SK-N-SH (cell line): ENCODE results near the gene ZNF827. TPM values are rescaled to one million over a fixed set of nuclear protein-coding genes. Genes with fewer than 3 reads are reported as not detected.
A peak's percentile ranks its signal among the peaks of the same experiment; 100 is the strongest.

ENCODE experiments used
- CTCF ChIA-PET: fragments of 300-600, 350-600 bp; formaldehyde crosslinking; extraction: SDS; loops from one replicate; lab custom pipeline; 2021; lab: Yijun Ruan, JAX
- POLR2A ChIA-PET: fragments of 350-600 bp; sonication (Branson Sonifier 250); formaldehyde crosslinking; extraction: SDS; loops from one replicate; lab custom pipeline; 2020; ENCODE audit warnings: antibody characterized with exemption, inconsistent platforms; lab: Yijun Ruan, JAX
- DNase-seq: peaks from one replicate; pipeline ENCODE4 v3.0.0; 2012
- H2AFZ ChIP-seq: fragments of 200-600 bp; sonication (generic); 2 replicates; pipeline ENCODE4 v1.8.1; 2016; ENCODE audit warnings: antibody characterized with exemption, mild to moderate bottlenecking, low read depth
- H3F3A ChIP-seq: fragments of 200-600 bp; sonication (generic); replicated peaks from 2 replicates; pipeline ENCODE3; 2016; ENCODE audit warnings: antibody characterized with exemption, mild to moderate bottlenecking; ENCODE audit not compliant: insufficient read depth
- H3K27ac ChIP-seq, 2 experiments: fragments of 200-500 bp in 1 of 2; fragments of 200-600 bp in 1 of 2; sonication (Bioruptor generic) in 1 of 2; sonication (generic), shearing (Covaris generic) in 1 of 2; 2 replicates each; pipeline versions ENCODE4 v1.5.1 to v1.6.1; 2014 to 2016; ENCODE audit warnings: low read depth in 2 of 2, inconsistent platforms in 1 of 2, low read length in 1 of 2, mild to moderate bottlenecking in 1 of 2, mixed read lengths in 1 of 2
- H3K27me3 ChIP-seq: fragments of 200-600 bp; sonication (generic), shearing (Covaris generic); 2 replicates; pipeline ENCODE4 v1.6.1; 2016; ENCODE audit warnings: mixed run types; ENCODE audit not compliant: insufficient read depth
- H3K36me3 ChIP-seq, 2 experiments: fragments of 200-500 bp in 1 of 2; fragments of 200-600 bp in 1 of 2; sonication (Bioruptor generic) in 1 of 2; sonication (generic) in 1 of 2; replicated peaks in 1 of 2; 2 replicates each; pipeline versions ENCODE3 to v1.5.1; 2014 to 2016; ENCODE audit warnings: low read length in 1 of 2, mild to moderate bottlenecking in 1 of 2; ENCODE audit not compliant: insufficient read depth in 2 of 2, control insufficient read depth in 1 of 2
- H3K4me1 ChIP-seq, 2 experiments: fragments of 200-500 bp in 1 of 2; fragments of 200-600 bp in 1 of 2; sonication (Bioruptor generic) in 1 of 2; sonication (generic), shearing (Covaris generic) in 1 of 2; 2 replicates each; pipeline versions ENCODE4 v1.5.1 to v1.6.1; 2014 to 2016; ENCODE audit warnings: low read depth in 1 of 2, low read length in 1 of 2, mixed run types in 1 of 2; ENCODE audit not compliant: insufficient read depth in 2 of 2, control insufficient read depth in 1 of 2
- H3K4me2 ChIP-seq: fragments of 200-600 bp; sonication (generic), shearing (Covaris generic); 2 replicates; pipeline ENCODE4 v1.6.1; 2017; ENCODE audit warnings: mixed run types
- H3K4me3 ChIP-seq, 2 experiments: fragments of 200-500 bp in 1 of 2; fragments of 200-600 bp in 1 of 2; sonication (Bioruptor generic) in 1 of 2; sonication (generic), shearing (Covaris generic) in 1 of 2; 2 replicates each; pipeline versions ENCODE4 v1.5.1 to v1.8.1; 2014 to 2016; ENCODE audit warnings: low read depth in 2 of 2, inconsistent platforms in 1 of 2, low read length in 1 of 2, mild to moderate bottlenecking in 1 of 2, mixed read lengths in 1 of 2, moderate library complexity in 1 of 2
- H3K79me2 ChIP-seq: fragments of 200-600 bp; sonication (generic); 2 replicates; pipeline ENCODE4 v1.8.1; 2017; ENCODE audit warnings: mild to moderate bottlenecking; ENCODE audit not compliant: insufficient read depth
- H3K9ac ChIP-seq: fragments of 200-600 bp; sonication (generic); 2 replicates; pipeline ENCODE4 v1.6.1; 2017; ENCODE audit warnings: mixed run types
- H3K9me2 ChIP-seq: fragments of 200-600 bp; sonication (generic); 2 replicates; pipeline ENCODE4 v1.6.1; 2017; ENCODE audit warnings: mixed run types
- H3K9me3 ChIP-seq: fragments of 200-600 bp; sonication (generic); 2 replicates; pipeline ENCODE4 v1.6.1; 2017; ENCODE audit warnings: mixed run types, mild to moderate bottlenecking, moderate library complexity
- H4K20me1 ChIP-seq: fragments of 200-600 bp; sonication (generic); 2 replicates; pipeline ENCODE4 v1.6.1; 2017; ENCODE audit warnings: mild to moderate bottlenecking, mixed run types; ENCODE audit not compliant: insufficient read depth
- EP300 ChIP-seq, 2 experiments: IDR thresholded peaks; 2 replicates each; pipeline versions ENCODE4 v1.4.0 to v1.6.1; 2012; ENCODE audit warnings: borderline replicate concordance in 1 of 2, low read depth in 1 of 2, low read length in 1 of 2
- FOSL2 ChIP-seq: IDR thresholded peaks from 2 replicates; pipeline ENCODE4 v1.4.0; 2012; ENCODE audit warnings: low read depth, mild to moderate bottlenecking, moderate library complexity, borderline replicate concordance
- FOXJ3 ChIP-seq: sonication (generic); formaldehyde crosslinking; IDR thresholded peaks from 2 replicates; pipeline ENCODE4 v1.5.1; 2020; ENCODE audit warnings: mild to moderate bottlenecking, missing genetic modification reagents
- FOXM1 ChIP-seq: IDR thresholded peaks from 2 replicates; pipeline ENCODE4 v1.4.0; 2012; ENCODE audit warnings: low read depth, mild to moderate bottlenecking
- GABPA ChIP-seq: IDR thresholded peaks from 2 replicates; pipeline ENCODE4 v1.4.0; 2012; ENCODE audit warnings: low read depth, mild to moderate bottlenecking
- MAX ChIP-seq: IDR thresholded peaks from 2 replicates; pipeline ENCODE4 v1.4.0; 2012; ENCODE audit warnings: low read depth
- POLR2AphosphoS5 ChIP-seq: IDR thresholded peaks from 2 replicates; pipeline ENCODE4 v1.6.1; 2012; ENCODE audit warnings: low read depth, low read length
- RAD21 ChIP-seq: IDR thresholded peaks from 2 replicates; pipeline ENCODE4 v1.6.1; 2012; ENCODE audit warnings: mild to moderate bottlenecking, low read length
- RCOR1 ChIP-seq: fragments of 150-350 bp; IDR thresholded peaks from 2 replicates; pipeline ENCODE4 v1.6.1; 2017; ENCODE audit warnings: antibody characterized with exemption, low read length
- RFX5 ChIP-seq: IDR thresholded peaks from 2 replicates; pipeline ENCODE4 v1.6.1; 2012; ENCODE audit warnings: mild to moderate bottlenecking, improper control_type of control experiment, low read length
- SMC3 ChIP-seq: IDR thresholded peaks from 2 replicates; pipeline ENCODE4 v1.6.1; 2012; ENCODE audit warnings: low read depth, low read length, improper control_type of control experiment
- ZBTB33 ChIP-seq: IDR thresholded peaks from 2 replicates; pipeline ENCODE4 v1.4.0; 2012; ENCODE audit warnings: low read depth, borderline replicate concordance
- WGBS: methylation state at CpG from one replicate; pipeline ENCODE4 v1.1.6; 2017; ENCODE audit warnings: low lambda C conversion rate; 5-methylcytosine and 5-hydroxymethylcytosine counted together
- polyA plus RNA-seq, 3 experiments: library from polyadenylated mRNA; depleted of rRNA; stranded (reverse); fragments of >200 nt; gene quantifications; 2 replicates each; pipeline ENCODE4 v1.2.3, GENCODE V29; 2012
- TF ChIP-seq, protein P1 (sequence below): IDR thresholded peaks from 2 replicates; pipeline ENCODE4 v1.4.0; 2012; ENCODE audit warnings: low read depth, borderline replicate concordance
- TF ChIP-seq, protein P2 (sequence below): fragments of 150-350 bp; IDR thresholded peaks from 2 replicates; pipeline ENCODE4 v1.6.1; 2016; ENCODE audit warnings: mild to moderate bottlenecking, low read depth, low read length
- TF ChIP-seq, protein P3 (sequence below): fragments of 200-600 bp; sonication (generic); IDR thresholded peaks from 2 replicates; pipeline ENCODE4 v1.6.1; 2017; ENCODE audit warnings: antibody characterized with exemption, mild to moderate bottlenecking, moderate library complexity

Gene ZNF827
- polyA plus RNA-seq, 1 of the 3 experiments (the other 2 are of a cell fraction): 23.2 TPM

- H3K4me1 ChIP-seq: peaks cover 2 to 5% of the 10 kb centered on the region in 2 experiments; a peak in 2 of 4 replicates
- H3K36me3 ChIP-seq: peaks cover 28 to 37% of the 10 kb centered on the region in 2 experiments
- H3K9me3 ChIP-seq: no peaks in the 10 kb centered on the region
- H2AFZ ChIP-seq: no peak overlapping the region
- no peaks in the 10 kb centered on the region for H3K9me2 ChIP-seq
- no peaks in the 10 kb centered on the region for H4K20me1 ChIP-seq
- no peaks in the 10 kb centered on the region for H3F3A ChIP-seq
- POLR2A ChIA-PET: no interaction called here
- TF ChIP-seq FOSL2: no peak
- TF ChIP-seq EP300 (IDR thresholded peaks at IDR 0.05; ENCODE audit: borderline replicate concordance in 1 of 2, low read depth in 1 of 2, low read length in 1 of 2): no peak
- TF ChIP-seq RAD21: no peak
- TF ChIP-seq RFX5: no peak
- TF ChIP-seq MAX: no peak
- no peak for TF ChIP-seq FOXM1
- TF ChIP-seq RCOR1: no peak
- TF ChIP-seq, protein P1, sequence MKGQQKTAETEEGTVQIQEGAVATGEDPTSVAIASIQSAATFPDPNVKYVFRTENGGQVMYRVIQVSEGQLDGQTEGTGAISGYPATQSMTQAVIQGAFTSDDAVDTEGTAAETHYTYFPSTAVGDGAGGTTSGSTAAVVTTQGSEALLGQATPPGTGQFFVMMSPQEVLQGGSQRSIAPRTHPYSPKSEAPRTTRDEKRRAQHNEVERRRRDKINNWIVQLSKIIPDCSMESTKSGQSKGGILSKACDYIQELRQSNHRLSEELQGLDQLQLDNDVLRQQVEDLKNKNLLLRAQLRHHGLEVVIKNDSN: no peak
- no peak for TF ChIP-seq GABPA
- TF ChIP-seq, protein P2, sequence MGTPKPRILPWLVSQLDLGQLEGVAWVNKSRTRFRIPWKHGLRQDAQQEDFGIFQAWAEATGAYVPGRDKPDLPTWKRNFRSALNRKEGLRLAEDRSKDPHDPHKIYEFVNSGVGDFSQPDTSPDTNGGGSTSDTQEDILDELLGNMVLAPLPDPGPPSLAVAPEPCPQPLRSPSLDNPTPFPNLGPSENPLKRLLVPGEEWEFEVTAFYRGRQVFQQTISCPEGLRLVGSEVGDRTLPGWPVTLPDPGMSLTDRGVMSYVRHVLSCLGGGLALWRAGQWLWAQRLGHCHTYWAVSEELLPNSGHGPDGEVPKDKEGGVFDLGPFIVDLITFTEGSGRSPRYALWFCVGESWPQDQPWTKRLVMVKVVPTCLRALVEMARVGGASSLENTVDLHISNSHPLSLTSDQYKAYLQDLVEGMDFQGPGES: no peak
- no peak for TF ChIP-seq ZBTB33
- no peak for TF ChIP-seq SMC3
- TF ChIP-seq, all 33 proteins: peak for 0
- Histone ChIP-seq H3K27ac (no peak overlapping the region), H3K79me2 (peaks cover 39% of the 10 kb centered on the region), H3K4me2 (no peak overlapping the region), H3K9ac (no peak overlapping the region), H3K4me3 (no peak overlapping the region), H3K27me3 (no peaks in the 10 kb centered on the region)
- CTCF ChIA-PET: no interaction called here
- WGBS: 95% methylated on average over 3 of the region's 3 CpGs
- no peak for DNase-seq
Measured at GRCh38 chr4:145890689-145891088, 47.9 kb downstream of the ZNF827 start.

GRCh38 chr4:145888393-145888792 lies 50.2 kb downstream of the ZNF827 start:
- no peak overlapping the region for H3K4me3 ChIP-seq
- H3K27ac ChIP-seq: no peak overlapping the region
- H2AFZ ChIP-seq: no peak overlapping the region
- no peaks in the 10 kb centered on the region for H3F3A ChIP-seq
- H3K9ac ChIP-seq: no peak overlapping the region
- no peaks in the 10 kb centered on the region for H3K9me3 ChIP-seq
- no peaks in the 10 kb centered on the region for H4K20me1 ChIP-seq
- 95% methylated on average over 2 of the region's 2 CpGs for WGBS
- H3K27me3 ChIP-seq: no peaks in the 10 kb centered on the region
- H3K36me3 ChIP-seq: peaks cover 40 to 52% of the 10 kb centered on the region in 2 experiments
- CTCF ChIA-PET: interaction anchor here (0.9 to 1.6 kb wide), 5 partner anchors 8 to 269 kb away, joined by 3 to 4 read pairs (median 3); partner anchors contain the start of gene MMAA
- no peak for DNase-seq
- peaks cover 29% of the 10 kb centered on the region for H3K79me2 ChIP-seq
- H3K4me2 ChIP-seq: no peak overlapping the region
- H3K4me1 ChIP-seq: peaks cover 2 to 5% of the 10 kb centered on the region in 2 experiments; a peak in 2 of 4 replicates
- TF ChIP-seq, protein P3, sequence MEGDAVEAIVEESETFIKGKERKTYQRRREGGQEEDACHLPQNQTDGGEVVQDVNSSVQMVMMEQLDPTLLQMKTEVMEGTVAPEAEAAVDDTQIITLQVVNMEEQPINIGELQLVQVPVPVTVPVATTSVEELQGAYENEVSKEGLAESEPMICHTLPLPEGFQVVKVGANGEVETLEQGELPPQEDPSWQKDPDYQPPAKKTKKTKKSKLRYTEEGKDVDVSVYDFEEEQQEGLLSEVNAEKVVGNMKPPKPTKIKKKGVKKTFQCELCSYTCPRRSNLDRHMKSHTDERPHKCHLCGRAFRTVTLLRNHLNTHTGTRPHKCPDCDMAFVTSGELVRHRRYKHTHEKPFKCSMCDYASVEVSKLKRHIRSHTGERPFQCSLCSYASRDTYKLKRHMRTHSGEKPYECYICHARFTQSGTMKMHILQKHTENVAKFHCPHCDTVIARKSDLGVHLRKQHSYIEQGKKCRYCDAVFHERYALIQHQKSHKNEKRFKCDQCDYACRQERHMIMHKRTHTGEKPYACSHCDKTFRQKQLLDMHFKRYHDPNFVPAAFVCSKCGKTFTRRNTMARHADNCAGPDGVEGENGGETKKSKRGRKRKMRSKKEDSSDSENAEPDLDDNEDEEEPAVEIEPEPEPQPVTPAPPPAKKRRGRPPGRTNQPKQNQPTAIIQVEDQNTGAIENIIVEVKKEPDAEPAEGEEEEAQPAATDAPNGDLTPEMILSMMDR: peak; percentile 31
- TF ChIP-seq POLR2AphosphoS5 (no peak), MAX (no peak), FOXJ3 (no peak)
- no peaks in the 10 kb centered on the region for H3K9me2 ChIP-seq
- POLR2A ChIA-PET: no interaction called here
